ENCODE measurements around the gene PRSS12. TPM values are rescaled to one million over a fixed set of nuclear protein-coding genes. Genes with fewer than 3 reads are reported as not detected.
"Not testable (repeated sequence)": the region's sequence is repeated elsewhere in the genome, so short reads cannot be mapped to it uniquely, and the experiment has no call there.

The PRSS12 gene
- total RNA-seq, 4 donors from 2014 or later: under 0.01 to 1.4 (median 0.48) TPM

- TF ChIP-seq EP300 (IDR thresholded peaks at IDR 0.05) (no peak), POLR2AphosphoS5 (IDR thresholded peaks at IDR 0.05) (no peak)
- TF ChIP-seq, protein P1, sequence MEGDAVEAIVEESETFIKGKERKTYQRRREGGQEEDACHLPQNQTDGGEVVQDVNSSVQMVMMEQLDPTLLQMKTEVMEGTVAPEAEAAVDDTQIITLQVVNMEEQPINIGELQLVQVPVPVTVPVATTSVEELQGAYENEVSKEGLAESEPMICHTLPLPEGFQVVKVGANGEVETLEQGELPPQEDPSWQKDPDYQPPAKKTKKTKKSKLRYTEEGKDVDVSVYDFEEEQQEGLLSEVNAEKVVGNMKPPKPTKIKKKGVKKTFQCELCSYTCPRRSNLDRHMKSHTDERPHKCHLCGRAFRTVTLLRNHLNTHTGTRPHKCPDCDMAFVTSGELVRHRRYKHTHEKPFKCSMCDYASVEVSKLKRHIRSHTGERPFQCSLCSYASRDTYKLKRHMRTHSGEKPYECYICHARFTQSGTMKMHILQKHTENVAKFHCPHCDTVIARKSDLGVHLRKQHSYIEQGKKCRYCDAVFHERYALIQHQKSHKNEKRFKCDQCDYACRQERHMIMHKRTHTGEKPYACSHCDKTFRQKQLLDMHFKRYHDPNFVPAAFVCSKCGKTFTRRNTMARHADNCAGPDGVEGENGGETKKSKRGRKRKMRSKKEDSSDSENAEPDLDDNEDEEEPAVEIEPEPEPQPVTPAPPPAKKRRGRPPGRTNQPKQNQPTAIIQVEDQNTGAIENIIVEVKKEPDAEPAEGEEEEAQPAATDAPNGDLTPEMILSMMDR (IDR thresholded peaks at IDR 0.05): no peak
- H3K36me3 ChIP-seq: no peaks in the 10 kb centered on the region
- H3K4me3 ChIP-seq: no peak overlapping the region
Measured at GRCh38 chr4:118308306-118309030, 44.3 kb downstream of the PRSS12 start.

GRCh38 chr4:118307643-118308042, 45.2 kb downstream of the PRSS12 start:
- no peak overlapping the region for H3K27ac ChIP-seq (replicated peaks in 1 of 4)
- 53% methylated on average over 2 of the region's 2 CpGs for WGBS
- intact Hi-C loops (cut with DNase I): no loop called here
- no peaks in the 10 kb centered on the region for H3K36me3 ChIP-seq
- H3K9me3 ChIP-seq: no peaks in the 10 kb centered on the region
- TF ChIP-seq, protein P1 (IDR thresholded peaks at IDR 0.05): no peak
- no peak for TF ChIP-seq POLR2A (IDR thresholded peaks at IDR 0.05; ENCODE audit: low read depth)
- DNase-seq (ENCODE audit: extremely low spot score): no peak
- H3K27me3 ChIP-seq: no peaks in the 10 kb centered on the region
- H3K4me3 ChIP-seq: no peak overlapping the region
- H3K4me1 ChIP-seq: no peaks in the 10 kb centered on the region

More at GRCh38 chr4:118308306-118309030, 44.3 kb downstream of the PRSS12 start:
- intact Hi-C loops (cut with DNase I): no loop called here
- Histone ChIP-seq H3K4me1 (no peaks in the 10 kb centered on the region), H3K27ac (replicated peaks in 1 of 4) (no peak overlapping the region), H3K27me3 (no peaks in the 10 kb centered on the region), H3K9me3 (no peaks in the 10 kb centered on the region)
- DNase-seq (ENCODE audit: extremely low spot score): no peak
- 60% methylated on average over 4 of the region's 4 CpGs for WGBS

DNA sequence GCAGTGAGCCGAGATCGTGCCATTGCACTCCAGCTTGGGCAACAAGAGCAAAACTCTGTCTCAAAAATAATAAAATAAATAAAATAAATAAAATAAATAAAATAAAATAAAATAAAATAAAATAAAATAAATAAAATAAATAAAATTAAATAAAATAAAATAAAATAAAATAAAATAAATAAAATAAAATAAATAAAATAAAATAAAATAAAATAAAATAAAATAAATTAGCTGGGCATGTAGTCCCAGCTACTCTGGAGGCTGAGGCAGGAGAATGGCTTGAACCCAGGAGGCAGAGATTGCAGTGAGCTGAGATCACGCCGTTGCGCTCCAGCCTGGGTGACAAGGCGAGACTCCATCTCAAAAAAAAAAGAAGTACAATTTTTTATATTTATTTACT, 53.2 kb downstream of the PRSS12 start:
- 95% methylated on average over 6 of the region's 6 CpGs for WGBS
- DNase-seq (ENCODE audit: extremely low spot score); H3K27me3 ChIP-seq; H3K9me3 ChIP-seq; intact Hi-C loops (cut with DNase I); H3K27ac ChIP-seq (replicated peaks in 1 of 4); H3K36me3 ChIP-seq; H3K4me3 ChIP-seq; H3K4me1 ChIP-seq: not testable (repeated sequence)

DNA sequence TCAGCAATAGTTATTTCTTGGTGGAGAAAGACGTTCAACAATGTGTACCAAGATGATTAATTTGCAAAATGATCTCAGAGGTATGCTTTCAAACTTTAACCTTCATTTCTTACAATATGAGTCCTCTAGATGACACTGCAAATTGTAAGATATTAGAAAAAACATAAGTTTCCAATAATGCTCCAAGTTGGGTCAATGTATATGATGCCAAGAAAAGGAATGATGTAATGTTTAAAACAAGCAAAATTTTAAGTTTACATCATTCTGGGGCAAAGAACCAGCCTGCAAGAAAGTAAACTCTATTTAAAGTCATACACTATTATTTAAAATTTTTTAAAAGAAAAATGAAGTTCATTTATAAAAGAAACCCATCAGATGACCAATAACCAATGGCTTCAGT, 56.1 kb downstream of the PRSS12 start:
- Histone ChIP-seq H3K9me3 (no peaks in the 10 kb centered on the region), H3K27me3 (no peaks in the 10 kb centered on the region), H3K4me3 (no peak overlapping the region), H3K27ac (replicated peaks in 1 of 4) (no peak overlapping the region), H3K4me1 (no peaks in the 10 kb centered on the region), H3K36me3 (no peaks in the 10 kb centered on the region)
- 57% methylated on average over 1 of the region's 1 CpG for WGBS
- no peak for DNase-seq (ENCODE audit: extremely low spot score)
- TF ChIP-seq, protein P1 (IDR thresholded peaks at IDR 0.05): no peak
- TF ChIP-seq POLR2AphosphoS5 (IDR thresholded peaks at IDR 0.05): no peak
- TF ChIP-seq EP300 (IDR thresholded peaks at IDR 0.05): no peak
- TF ChIP-seq POLR2A (IDR thresholded peaks at IDR 0.05; ENCODE audit: low read depth): no peak
- intact Hi-C loops (cut with DNase I): no loop called here

GRCh38 chr4:118290951-118291350, 61.9 kb downstream of the PRSS12 start:
- no peak overlapping the region for H3K27ac ChIP-seq (replicated peaks in 1 of 4)
- H3K9me3 ChIP-seq: no peaks in the 10 kb centered on the region
- intact Hi-C loops (cut with DNase I): no loop called here
- no peaks in the 10 kb centered on the region for H3K36me3 ChIP-seq
- WGBS: 85% methylated on average over 2 of the region's 2 CpGs
- no peak overlapping the region for H3K4me3 ChIP-seq
- no peaks in the 10 kb centered on the region for H3K27me3 ChIP-seq
- no peak for DNase-seq (ENCODE audit: extremely low spot score)
- TF ChIP-seq POLR2A (IDR thresholded peaks at IDR 0.05; ENCODE audit: low read depth) (no peak), EP300 (IDR thresholded peaks at IDR 0.05) (no peak), POLR2AphosphoS5 (IDR thresholded peaks at IDR 0.05) (no peak)
- TF ChIP-seq, protein P1 (IDR thresholded peaks at IDR 0.05): no peak
- peaks cover 0 to 9% (median 3%) of the 10 kb centered on the region in 4 donors for H3K4me1 ChIP-seq

Data from esophagus muscularis mucosa (tissue), 4 donors.